Panc1 (cell line): Measurements from ENCODE around the gene EGFR. TPM values are rescaled to one million over a fixed set of nuclear protein-coding genes. Genes with fewer than 3 reads are reported as not detected.

Experiments used
- ATAC-seq: fragments of 200-7000 bp; cut with Tn5 transposase; 2 replicates; pipeline ENCODE4 v1.9.1; 2020; ENCODE audit warnings: mild to moderate bottlenecking, moderate library complexity
- BruUV-seq: library from RNA; stranded (reverse); fragments of 400-500 nt; replicated peaks from 2 replicates; lab custom pipeline; 2021; lab: Mats Ljungman, UMichigan
- CTCF ChIA-PET: fragments of 300-600 bp; sonication (Branson Sonifier 250); formaldehyde crosslinking; loops from one replicate; lab custom pipeline; 2022; ENCODE audit warnings: antibody characterized with exemption; lab: Charles Lee
- POLR2A ChIA-PET: fragments of 300-600 bp; sonication (Branson Sonifier 250); formaldehyde crosslinking; loops from one replicate; lab custom pipeline; 2022; ENCODE audit warnings: antibody characterized with exemption; lab: Charles Lee
- DNase-seq: peaks from one replicate; pipeline ENCODE4 v3.0.0-alpha.2; 2010; ENCODE audit warnings: low read depth, low spot score
- H3K27ac ChIP-seq: 2 replicates; pipeline ENCODE4 v1.5.1; 2011; ENCODE audit warnings: mild to moderate bottlenecking, low read length, inconsistent platforms
- H3K27me3 ChIP-seq: fragments of 200-500 bp; sonication (Bioruptor generic); 2 replicates; pipeline ENCODE4 v1.6.0; 2014; ENCODE audit warnings: low read length, inconsistent platforms; ENCODE audit not compliant: control insufficient read depth, insufficient read depth
- H3K36me3 ChIP-seq: fragments of 200-500 bp; sonication (Bioruptor generic); 2 replicates; pipeline ENCODE4 v1.5.1; 2014; ENCODE audit warnings: inconsistent platforms, mild to moderate bottlenecking, low read length, moderate library complexity; ENCODE audit not compliant: control insufficient read depth, insufficient read depth
- H3K4me1 ChIP-seq: 2 replicates; pipeline ENCODE4 v1.5.1; 2011; ENCODE audit warnings: inconsistent platforms, mild to moderate bottlenecking, low read length, moderate library complexity; ENCODE audit not compliant: control insufficient read depth, insufficient read depth
- H3K4me3 ChIP-seq, 2 experiments: 2 replicates each; pipeline ENCODE4 v1.5.1; 2011 to 2012; ENCODE audit warnings: low read depth in 2 of 2, low read length in 2 of 2, mild to moderate bottlenecking in 2 of 2, inconsistent platforms in 1 of 2, moderate library complexity in 1 of 2
- H3K9me3 ChIP-seq: fragments of 200-500 bp; sonication (Bioruptor generic); 2 replicates; pipeline ENCODE4 v1.5.1; 2014; ENCODE audit warnings: low read depth, mild to moderate bottlenecking, inconsistent platforms, low read length, moderate library complexity; ENCODE audit not compliant: control insufficient read depth, insufficient read depth
- POLR2AphosphoS5 ChIP-seq: IDR thresholded peaks from 2 replicates; pipeline ENCODE4 v1.6.1; 2012; ENCODE audit warnings: mild to moderate bottlenecking, low read depth, low read length, moderate library complexity
- SIN3A ChIP-seq: IDR thresholded peaks from 2 replicates; pipeline ENCODE4 v1.6.1; 2012; ENCODE audit warnings: low read depth, mild to moderate bottlenecking, low read length, moderate library complexity, borderline replicate concordance; ENCODE audit not compliant: insufficient read depth
- TCF7L2 ChIP-seq: IDR thresholded peaks from 2 replicates; pipeline ENCODE4 v1.6.1; 2011; ENCODE audit warnings: mild to moderate bottlenecking, low read depth, low read length, inconsistent platforms
- in situ Hi-C: cut with HindIII; loops from 2 replicates; pipeline ENCODE4 v1.10.0; 2016; ENCODE audit warnings: low sequenced_read_pairs, low pct_unique_long_range_greater_than_20kb
- intact Hi-C: fragments of 100-400 bp; cut with micrococcal nuclease; formaldehyde crosslinking; loops from one replicate; pipeline ENCODE4 v1.10.0; 2022; ENCODE audit not compliant: unreplicated experiment
- total RNA-seq: library from RNA; stranded (reverse); gene quantifications from one replicate; pipeline ENCODE4 v1.2.1, GENCODE V29; 2021; ENCODE audit not compliant: unreplicated experiment
- TF ChIP-seq, protein P1 (sequence below), 2 experiments: IDR thresholded peaks; 2 replicates each; pipeline ENCODE4 v1.6.1; 2011 to 2012; ENCODE audit warnings: low read depth in 2 of 2, control low read depth in 1 of 2, low read length in 1 of 2, mild to moderate bottlenecking in 1 of 2, moderate library complexity in 1 of 2; ENCODE audit not compliant: insufficient read depth in 1 of 2
- TF ChIP-seq, protein P2 (sequence below): fragments of 450-650 bp; IDR thresholded peaks from 2 replicates; pipeline ENCODE4 v1.5.1; 2017; ENCODE audit warnings: mild to moderate bottlenecking

Gene EGFR
- total RNA-seq, 1 experiment from 2014 or later, result 156 TPM

DNA sequence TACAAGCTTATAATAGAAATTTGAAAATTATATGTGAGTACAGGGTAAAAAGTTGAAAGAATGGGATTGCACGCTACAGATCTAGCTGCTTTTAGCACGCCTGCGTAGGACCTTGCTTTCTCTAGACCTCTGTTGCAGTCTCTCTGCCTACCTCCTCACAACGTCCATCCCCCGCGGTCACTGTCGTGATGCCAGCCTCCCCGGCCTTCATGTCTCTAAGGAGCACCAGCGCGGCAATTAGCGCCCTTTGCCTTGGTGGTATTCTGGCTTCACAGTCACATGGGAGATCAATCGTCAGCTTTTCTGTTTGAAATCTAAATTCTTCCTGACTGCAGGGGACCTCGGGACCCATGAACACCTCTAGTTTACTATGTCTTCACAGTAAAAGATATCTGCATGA, 131.3 kb downstream of the EGFR start:
- in situ Hi-C loops, result no loop called here
- TSS peak; percentile 2 for BruUV-seq
- Histone ChIP-seq H3K36me3 (peaks cover 17% of the 10 kb centered on the region), H3K4me1 (no peaks in the 10 kb centered on the region), H3K27ac (no peak overlapping the region), H3K9me3 (no peaks in the 10 kb centered on the region), H3K4me3 (no peak overlapping the region), H3K27me3 (no peaks in the 10 kb centered on the region)
- intact Hi-C loops, result no loop called here
- DNase-seq (no peak), ATAC-seq (no peak)
- POLR2A ChIA-PET, result interaction anchor here (0.6 to 1.1 kb wide), 2 partner anchors 21 to 363 kb away, joined by 3 read pairs; no protein-coding TSS in a partner anchor
- TF ChIP-seq, protein P1, sequence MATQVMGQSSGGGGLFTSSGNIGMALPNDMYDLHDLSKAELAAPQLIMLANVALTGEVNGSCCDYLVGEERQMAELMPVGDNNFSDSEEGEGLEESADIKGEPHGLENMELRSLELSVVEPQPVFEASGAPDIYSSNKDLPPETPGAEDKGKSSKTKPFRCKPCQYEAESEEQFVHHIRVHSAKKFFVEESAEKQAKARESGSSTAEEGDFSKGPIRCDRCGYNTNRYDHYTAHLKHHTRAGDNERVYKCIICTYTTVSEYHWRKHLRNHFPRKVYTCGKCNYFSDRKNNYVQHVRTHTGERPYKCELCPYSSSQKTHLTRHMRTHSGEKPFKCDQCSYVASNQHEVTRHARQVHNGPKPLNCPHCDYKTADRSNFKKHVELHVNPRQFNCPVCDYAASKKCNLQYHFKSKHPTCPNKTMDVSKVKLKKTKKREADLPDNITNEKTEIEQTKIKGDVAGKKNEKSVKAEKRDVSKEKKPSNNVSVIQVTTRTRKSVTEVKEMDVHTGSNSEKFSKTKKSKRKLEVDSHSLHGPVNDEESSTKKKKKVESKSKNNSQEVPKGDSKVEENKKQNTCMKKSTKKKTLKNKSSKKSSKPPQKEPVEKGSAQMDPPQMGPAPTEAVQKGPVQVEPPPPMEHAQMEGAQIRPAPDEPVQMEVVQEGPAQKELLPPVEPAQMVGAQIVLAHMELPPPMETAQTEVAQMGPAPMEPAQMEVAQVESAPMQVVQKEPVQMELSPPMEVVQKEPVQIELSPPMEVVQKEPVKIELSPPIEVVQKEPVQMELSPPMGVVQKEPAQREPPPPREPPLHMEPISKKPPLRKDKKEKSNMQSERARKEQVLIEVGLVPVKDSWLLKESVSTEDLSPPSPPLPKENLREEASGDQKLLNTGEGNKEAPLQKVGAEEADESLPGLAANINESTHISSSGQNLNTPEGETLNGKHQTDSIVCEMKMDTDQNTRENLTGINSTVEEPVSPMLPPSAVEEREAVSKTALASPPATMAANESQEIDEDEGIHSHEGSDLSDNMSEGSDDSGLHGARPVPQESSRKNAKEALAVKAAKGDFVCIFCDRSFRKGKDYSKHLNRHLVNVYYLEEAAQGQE (IDR thresholded peaks at IDR 0.05; ENCODE audit: insufficient read depth in 1 of 2, low read depth in 2 of 2, low read length in 1 of 2), result no peak
- no peak for TF ChIP-seq SIN3A
- TF ChIP-seq TCF7L2, result no peak
- TF ChIP-seq POLR2AphosphoS5, result no peak
- TF ChIP-seq, protein P2, sequence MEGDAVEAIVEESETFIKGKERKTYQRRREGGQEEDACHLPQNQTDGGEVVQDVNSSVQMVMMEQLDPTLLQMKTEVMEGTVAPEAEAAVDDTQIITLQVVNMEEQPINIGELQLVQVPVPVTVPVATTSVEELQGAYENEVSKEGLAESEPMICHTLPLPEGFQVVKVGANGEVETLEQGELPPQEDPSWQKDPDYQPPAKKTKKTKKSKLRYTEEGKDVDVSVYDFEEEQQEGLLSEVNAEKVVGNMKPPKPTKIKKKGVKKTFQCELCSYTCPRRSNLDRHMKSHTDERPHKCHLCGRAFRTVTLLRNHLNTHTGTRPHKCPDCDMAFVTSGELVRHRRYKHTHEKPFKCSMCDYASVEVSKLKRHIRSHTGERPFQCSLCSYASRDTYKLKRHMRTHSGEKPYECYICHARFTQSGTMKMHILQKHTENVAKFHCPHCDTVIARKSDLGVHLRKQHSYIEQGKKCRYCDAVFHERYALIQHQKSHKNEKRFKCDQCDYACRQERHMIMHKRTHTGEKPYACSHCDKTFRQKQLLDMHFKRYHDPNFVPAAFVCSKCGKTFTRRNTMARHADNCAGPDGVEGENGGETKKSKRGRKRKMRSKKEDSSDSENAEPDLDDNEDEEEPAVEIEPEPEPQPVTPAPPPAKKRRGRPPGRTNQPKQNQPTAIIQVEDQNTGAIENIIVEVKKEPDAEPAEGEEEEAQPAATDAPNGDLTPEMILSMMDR, result no peak
- CTCF ChIA-PET, result no interaction called here

DNA sequence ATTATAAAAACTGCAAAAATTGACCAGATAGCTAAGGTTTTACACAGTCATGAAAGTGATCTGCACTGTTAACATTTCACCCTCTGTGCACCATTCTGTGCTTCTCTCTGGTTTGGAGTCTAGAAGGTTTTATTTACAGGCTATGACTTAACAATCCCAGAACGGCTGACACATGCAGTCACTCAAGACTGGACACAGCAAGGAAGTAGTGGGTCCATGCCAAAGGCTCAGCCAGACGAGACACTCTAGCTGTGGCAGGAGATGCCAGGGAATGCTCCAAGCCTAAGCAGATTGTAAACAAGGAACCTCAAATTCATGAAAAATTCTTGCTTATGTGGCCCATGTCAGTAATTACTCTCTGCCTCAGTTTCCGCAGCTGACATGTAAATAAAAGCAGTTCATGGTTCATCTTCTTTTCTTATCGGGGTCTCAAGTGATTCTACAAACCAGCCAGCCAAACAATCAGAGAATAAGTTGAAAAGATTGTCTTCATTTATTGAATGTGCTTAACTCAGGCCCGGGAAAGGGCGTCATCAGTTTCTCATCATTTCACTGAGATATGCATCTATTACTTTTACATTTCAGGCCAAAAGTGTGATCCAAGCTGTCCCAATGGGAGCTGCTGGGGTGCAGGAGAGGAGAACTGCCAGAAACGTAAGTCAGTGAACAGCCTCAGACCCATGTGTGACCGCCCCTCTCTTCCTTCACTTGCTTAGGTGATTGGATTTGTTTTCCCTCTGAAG, 132.1 kb downstream of the EGFR start:
- CTCF ChIA-PET, result no interaction called here
- intact Hi-C loops, result no loop called here
- ATAC-seq, result no peak
- H3K9me3 ChIP-seq, result no peaks in the 10 kb centered on the region
- DNase-seq, result no peak
- H3K36me3 ChIP-seq, result peaks cover 20% of the 10 kb centered on the region
- H3K27me3 ChIP-seq, result no peaks in the 10 kb centered on the region
- H3K4me3 ChIP-seq, result no peak overlapping the region
- in situ Hi-C loops, result no loop called here
- H3K27ac ChIP-seq, result no peak overlapping the region
- H3K4me1 ChIP-seq, result no peaks in the 10 kb centered on the region
- BruUV-seq, result no TSS peak
- POLR2A ChIA-PET, result interaction anchor here (1.1 kb wide), 1 partner anchor 22 kb away, joined by 3 read pairs; no protein-coding TSS in a partner anchor
- TF ChIP-seq, protein P1 (IDR thresholded peaks at IDR 0.05; ENCODE audit: insufficient read depth in 1 of 2, low read depth in 2 of 2, low read length in 1 of 2), result no peak
- TF ChIP-seq POLR2AphosphoS5, result no peak
